ENCODE measurements around the gene ATRAID. TPM values are rescaled to one million over a fixed set of nuclear protein-coding genes. Genes with fewer than 3 reads are reported as not detected.

ATRAID gene
- total RNA-seq, 1 experiment from 2014 or later, result 108 TPM

- TF ChIP-seq CTCF (conservative IDR thresholded peaks at IDR 0.05), result no peak
- Histone ChIP-seq H3K4me1 (ENCODE audit: insufficient read depth, low read length) (no peaks in the 10 kb centered on the region), H3K56ac (ENCODE audit: insufficient read length, low read depth, low read length) (no peak overlapping the region), H3K4ac (ENCODE audit: low read depth, low read length) (no peak overlapping the region), H2BK5ac (ENCODE audit: insufficient read length, low read length) (no peak overlapping the region), H3K18ac (ENCODE audit: insufficient read length, low read depth, low read length) (no peak overlapping the region), H3K79me2 (ENCODE audit: insufficient read depth, low read length) (no peaks in the 10 kb centered on the region), H4K5ac (ENCODE audit: insufficient read length, low read depth, low read length) (no peak overlapping the region), H3K27ac (ENCODE audit: insufficient read length, low read depth, low read length) (no peak overlapping the region), H3K23ac (ENCODE audit: insufficient read length, low read depth, low read length) (no peak overlapping the region), H2AFZ (ENCODE audit: low read length) (no peak overlapping the region), H4K20me1 (ENCODE audit: control insufficient read depth, insufficient read depth, insufficient read length) (no peaks in the 10 kb centered on the region), H3K9ac (ENCODE audit: extremely low read depth, insufficient read length, low read length) (no peak overlapping the region), H2BK12ac (ENCODE audit: insufficient read length, low read depth, low read length) (no peak overlapping the region), H4K8ac (replicated peaks; ENCODE audit: insufficient read length, low read depth, low read length) (no peak overlapping the region), H3K9me3 (ENCODE audit: control insufficient read depth, low read depth, low read length) (no peaks in the 10 kb centered on the region), H2BK15ac (ENCODE audit: low read depth, low read length) (no peak overlapping the region), H3K14ac (ENCODE audit: insufficient read depth, low read length) (no peak overlapping the region), H3K79me1 (ENCODE audit: insufficient read depth, low read depth, low read length, poor library complexity, severe bottlenecking) (no peaks in the 10 kb centered on the region), H3K27me3 (ENCODE audit: insufficient read depth, low read length) (no peaks in the 10 kb centered on the region), H2BK120ac (ENCODE audit: low read depth, low read length, poor library complexity, severe bottlenecking) (no peak overlapping the region), H2AK5ac (ENCODE audit: insufficient read length, low read length) (no peak overlapping the region), H3T11ph (ENCODE audit: low read length) (no peak overlapping the region), H3K23me2 (ENCODE audit: insufficient read length, low read depth, low read length, poor library complexity, severe bottlenecking) (no peaks in the 10 kb centered on the region), H3K4me2 (ENCODE audit: insufficient read depth, insufficient read length, low read length) (no peak overlapping the region), H4K91ac (ENCODE audit: insufficient read length, low read depth, low read length) (no peak overlapping the region), H2BK20ac (ENCODE audit: low read depth, low read length, poor library complexity, severe bottlenecking) (no peak overlapping the region)
- Mint-ChIP-seq H3K4me1 (peaks cover 0 to 6% of the 10 kb centered on the region in 2 experiments; a peak in 2 of 4 replicates), H3K9me3 (no peaks in the 10 kb centered on the region), H3K27ac (no peak overlapping the region), H3K36me3 (ENCODE audit: insufficient read depth in 1 of 3, low read depth in 3 of 3) (no peaks in the 10 kb centered on the region), H3K4me3 (no peak overlapping the region), H3K27me3 (ENCODE audit: low read depth) (peaks cover 17% of the 10 kb centered on the region)
- WGBS (ENCODE audit: extremely low coverage, insufficient read length, low lambda C conversion rate), result 100% methylated on average over 1 of the region's 6 CpGs
- DNase-seq, result no peak
Observed at GRCh38 chr2:27174638-27175037, 37.2 kb upstream of the ATRAID start.
